GM12878 (cell line): ENCODE measurements around the gene NAA60. TPM values are rescaled to one million over a fixed set of nuclear protein-coding genes. Genes with fewer than 3 reads are reported as not detected.

Source experiments
- BCLAF1 ChIP-seq: fragments of 450-650 bp; IDR thresholded peaks from 2 replicates; pipeline ENCODE4 v1.6.1; 2017; ENCODE audit warnings: antibody characterized with exemption, mild to moderate bottlenecking, moderate library complexity
- CBX5 ChIP-seq: sonication (generic); IDR thresholded peaks from 2 replicates; pipeline ENCODE4 v1.6.1; 2016; ENCODE audit warnings: low read depth, moderate library complexity, mild to moderate bottlenecking, inconsistent platforms
- CHD2 ChIP-seq: IDR thresholded peaks from 2 replicates; pipeline ENCODE4 v1.6.1; 2011; ENCODE audit warnings: low read depth, low read length, improper control_type of control experiment, borderline replicate concordance
- CTCF ChIP-seq, 3 experiments: IDR thresholded peaks in 2 of 3; conservative IDR thresholded peaks in 1 of 3; 2 replicates each; pipeline ENCODE4 v1.5.1; 2011; ENCODE audit warnings: low read depth in 3 of 3, low read length in 3 of 3, mild to moderate bottlenecking in 3 of 3, control low read depth in 2 of 3, moderate library complexity in 2 of 3, inconsistent platforms in 1 of 3, mixed read lengths in 1 of 3; ENCODE audit not compliant: control insufficient read depth in 2 of 3, insufficient read depth in 1 of 3; ENCODE audit errors: extremely low read depth in 1 of 3
- CUX1 ChIP-seq: IDR thresholded peaks from 2 replicates; pipeline ENCODE4 v1.6.1; 2012; ENCODE audit warnings: improper control_type of control experiment, low read depth, low read length; ENCODE audit not compliant: insufficient replicate concordance
- GATAD2B ChIP-seq: fragments of 450-650 bp; conservative IDR thresholded peaks from 2 replicates; pipeline ENCODE4 v1.6.1; 2017; ENCODE audit warnings: low read depth, mild to moderate bottlenecking, moderate library complexity
- KDM1A ChIP-seq: fragments of 200-600 bp; sonication (generic); IDR thresholded peaks from 2 replicates; pipeline ENCODE4 v1.6.1; 2016; ENCODE audit warnings: borderline replicate concordance
- MTA2 ChIP-seq: fragments of 450-650 bp; IDR thresholded peaks from 2 replicates; pipeline ENCODE4 v1.6.1; 2016; ENCODE audit warnings: low read depth, mild to moderate bottlenecking, moderate library complexity
- NFXL1 ChIP-seq: fragments of 450-650 bp; IDR thresholded peaks from 2 replicates; pipeline ENCODE4 v1.6.1; 2017; ENCODE audit warnings: antibody characterized with exemption, mild to moderate bottlenecking, borderline replicate concordance
- RBBP5 ChIP-seq: fragments of 200-600 bp; sonication (generic); conservative IDR thresholded peaks from 2 replicates; pipeline ENCODE4 v1.6.1; 2016
- STAT1 ChIP-seq: fragments of 450-650 bp; conservative IDR thresholded peaks from 2 replicates; pipeline ENCODE4 v1.6.1; 2014; ENCODE audit warnings: antibody characterized with exemption, mild to moderate bottlenecking
- YBX1 ChIP-seq: fragments of 450-650 bp; IDR thresholded peaks from 2 replicates; pipeline ENCODE4 v1.6.1; 2016; ENCODE audit warnings: antibody characterized with exemption
- ZNF592 ChIP-seq: fragments of 450-650 bp; IDR thresholded peaks from 2 replicates; pipeline ENCODE4 v1.6.1; 2017; ENCODE audit warnings: mild to moderate bottlenecking, moderate library complexity
- ZZZ3 ChIP-seq: IDR thresholded peaks from 2 replicates; pipeline ENCODE4 v1.6.1; 2011; ENCODE audit warnings: low read depth; ENCODE audit not compliant: control insufficient read depth, insufficient read length
- polyA plus RNA-seq, 11 experiments: library from polyadenylated mRNA; depleted of rRNA in 4 of 11; unstranded in 6 of 11; stranded (reverse) in 5 of 11; fragments of >200 nt; fragmentation: Nextera tagmentation in 4 of 11; fragmentation: Illumina TruSeq in 1 of 11; extraction: Ambion mirVana in 4 of 11; extraction: Trizol in 1 of 11; gene quantifications; 1 replicate in 1 of 11; 2 replicates in 10 of 11; pipeline versions ENCODE4 v1.2.1 to v1.2.3, GENCODE V29; 2011 to 2016; ENCODE audit warnings: inconsistent platforms in 2 of 11, missing spikeins in 2 of 11, low read depth in 1 of 11
- total RNA-seq, 4 experiments: library from RNA; depleted of rRNA in 3 of 4; stranded (reverse); fragments of >200 nt in 3 of 4; fragmentation: Illumina TruSeq in 1 of 4; extraction: Trizol in 1 of 4; gene quantifications; 2 replicates each; pipeline versions ENCODE4 v1.2.1 to v1.2.3, GENCODE V29; 2013 to 2021

NAA60 gene
- total and polyA plus RNA-seq, 10 of the 15 experiments (the other 5 are each of a cell fraction or from before 2014, with no cell fraction given) = 6.2 to 43.1 (median 34.6) TPM

- TF ChIP-seq ZZZ3 (no peak), CUX1 (no peak), GATAD2B (no peak), BCLAF1 (no peak), CBX5 (no peak), KDM1A (no peak), NFXL1 (no peak), CTCF (IDR thresholded peaks at IDR 0.05 in 2 of 3, conservative IDR thresholded peaks at IDR 0.05 in 1 of 3; ENCODE audit: control insufficient read depth in 2 of 3, extremely low read depth in 1 of 3, insufficient read depth in 1 of 3, low read depth in 3 of 3, low read length in 3 of 3) (no peak), RBBP5 (no peak), YBX1 (no peak), ZNF592 (no peak), CHD2 (peak; percentile 74), MTA2 (no peak), STAT1 (no peak)
These were observed at the start of gene NAA60, which contains the start of gene ZNF597 (continued) for GRCh38 chr16:3443108-3444031.
